ENCODE results near the gene CDHR2.

The CDHR2 gene, protein sequence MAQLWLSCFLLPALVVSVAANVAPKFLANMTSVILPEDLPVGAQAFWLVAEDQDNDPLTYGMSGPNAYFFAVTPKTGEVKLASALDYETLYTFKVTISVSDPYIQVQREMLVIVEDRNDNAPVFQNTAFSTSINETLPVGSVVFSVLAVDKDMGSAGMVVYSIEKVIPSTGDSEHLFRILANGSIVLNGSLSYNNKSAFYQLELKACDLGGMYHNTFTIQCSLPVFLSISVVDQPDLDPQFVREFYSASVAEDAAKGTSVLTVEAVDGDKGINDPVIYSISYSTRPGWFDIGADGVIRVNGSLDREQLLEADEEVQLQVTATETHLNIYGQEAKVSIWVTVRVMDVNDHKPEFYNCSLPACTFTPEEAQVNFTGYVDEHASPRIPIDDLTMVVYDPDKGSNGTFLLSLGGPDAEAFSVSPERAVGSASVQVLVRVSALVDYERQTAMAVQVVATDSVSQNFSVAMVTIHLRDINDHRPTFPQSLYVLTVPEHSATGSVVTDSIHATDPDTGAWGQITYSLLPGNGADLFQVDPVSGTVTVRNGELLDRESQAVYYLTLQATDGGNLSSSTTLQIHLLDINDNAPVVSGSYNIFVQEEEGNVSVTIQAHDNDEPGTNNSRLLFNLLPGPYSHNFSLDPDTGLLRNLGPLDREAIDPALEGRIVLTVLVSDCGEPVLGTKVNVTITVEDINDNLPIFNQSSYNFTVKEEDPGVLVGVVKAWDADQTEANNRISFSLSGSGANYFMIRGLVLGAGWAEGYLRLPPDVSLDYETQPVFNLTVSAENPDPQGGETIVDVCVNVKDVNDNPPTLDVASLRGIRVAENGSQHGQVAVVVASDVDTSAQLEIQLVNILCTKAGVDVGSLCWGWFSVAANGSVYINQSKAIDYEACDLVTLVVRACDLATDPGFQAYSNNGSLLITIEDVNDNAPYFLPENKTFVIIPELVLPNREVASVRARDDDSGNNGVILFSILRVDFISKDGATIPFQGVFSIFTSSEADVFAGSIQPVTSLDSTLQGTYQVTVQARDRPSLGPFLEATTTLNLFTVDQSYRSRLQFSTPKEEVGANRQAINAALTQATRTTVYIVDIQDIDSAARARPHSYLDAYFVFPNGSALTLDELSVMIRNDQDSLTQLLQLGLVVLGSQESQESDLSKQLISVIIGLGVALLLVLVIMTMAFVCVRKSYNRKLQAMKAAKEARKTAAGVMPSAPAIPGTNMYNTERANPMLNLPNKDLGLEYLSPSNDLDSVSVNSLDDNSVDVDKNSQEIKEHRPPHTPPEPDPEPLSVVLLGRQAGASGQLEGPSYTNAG (N-terminal part only)

GRCh38 chr5:176548967-176549444 is at the start of gene CDHR2:
TSS of gene CDHR2 (plus strand) at chr5:176549342. CDS start at chr5:176565353, 16,011 bp downstream.
- Histone ChIP-seq H3K4me3 (ENCODE audit: low read depth, low read length) (no peak within 1 kb of the TSS), H3K27ac (no peak within 1 kb of the TSS), H3K36me3 (no peaks in the 10 kb centered on the region), H3K9me3 (ENCODE audit: severe bottlenecking) (no peaks in the 10 kb centered on the region), H3K27me3 (ENCODE audit: insufficient read depth, low read depth, severe bottlenecking) (no peaks in the 10 kb centered on the region)
- DNase-seq, result no peak
- TF ChIP-seq, protein P1, sequence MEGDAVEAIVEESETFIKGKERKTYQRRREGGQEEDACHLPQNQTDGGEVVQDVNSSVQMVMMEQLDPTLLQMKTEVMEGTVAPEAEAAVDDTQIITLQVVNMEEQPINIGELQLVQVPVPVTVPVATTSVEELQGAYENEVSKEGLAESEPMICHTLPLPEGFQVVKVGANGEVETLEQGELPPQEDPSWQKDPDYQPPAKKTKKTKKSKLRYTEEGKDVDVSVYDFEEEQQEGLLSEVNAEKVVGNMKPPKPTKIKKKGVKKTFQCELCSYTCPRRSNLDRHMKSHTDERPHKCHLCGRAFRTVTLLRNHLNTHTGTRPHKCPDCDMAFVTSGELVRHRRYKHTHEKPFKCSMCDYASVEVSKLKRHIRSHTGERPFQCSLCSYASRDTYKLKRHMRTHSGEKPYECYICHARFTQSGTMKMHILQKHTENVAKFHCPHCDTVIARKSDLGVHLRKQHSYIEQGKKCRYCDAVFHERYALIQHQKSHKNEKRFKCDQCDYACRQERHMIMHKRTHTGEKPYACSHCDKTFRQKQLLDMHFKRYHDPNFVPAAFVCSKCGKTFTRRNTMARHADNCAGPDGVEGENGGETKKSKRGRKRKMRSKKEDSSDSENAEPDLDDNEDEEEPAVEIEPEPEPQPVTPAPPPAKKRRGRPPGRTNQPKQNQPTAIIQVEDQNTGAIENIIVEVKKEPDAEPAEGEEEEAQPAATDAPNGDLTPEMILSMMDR (IDR thresholded peaks at IDR 0.05; ENCODE audit: low read depth, low read length), result no peak

DNA sequence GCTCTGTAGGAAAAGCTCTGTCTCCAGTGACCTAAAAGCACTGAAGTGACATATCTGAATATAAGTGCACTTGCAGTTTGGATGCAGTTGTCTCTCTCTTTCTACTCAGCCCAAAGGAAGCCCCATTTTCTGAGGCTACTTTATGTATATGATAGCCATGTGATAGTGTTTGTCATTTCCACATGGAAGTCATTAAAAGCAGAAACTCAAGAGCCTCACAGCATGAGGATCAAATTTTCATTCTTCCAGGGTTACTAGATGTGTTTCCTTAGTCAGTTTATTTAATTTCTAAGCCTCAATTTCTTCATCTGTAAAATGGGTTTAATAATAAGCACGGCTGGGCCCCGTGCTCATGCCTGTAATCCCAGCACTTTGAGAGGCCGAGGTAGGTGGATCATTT is 48.6 kb upstream of the CDHR2 start:
- Histone ChIP-seq H3K4me3 (ENCODE audit: low read depth, low read length) (no peak overlapping the region), H3K27ac (no peak overlapping the region), H3K36me3 (peaks cover 85% of the 10 kb centered on the region), H3K27me3 (ENCODE audit: insufficient read depth, low read depth, severe bottlenecking) (no peaks in the 10 kb centered on the region), H3K9me3 (ENCODE audit: severe bottlenecking) (no peaks in the 10 kb centered on the region)
- no peak for DNase-seq
- TF ChIP-seq, protein P1 (IDR thresholded peaks at IDR 0.05; ENCODE audit: low read depth, low read length), result no peak

GRCh38 chr5:176501333-176501732 is 47.8 kb upstream of the CDHR2 start:
- Histone ChIP-seq H3K4me3 (ENCODE audit: low read depth, low read length) (no peak overlapping the region), H3K27me3 (ENCODE audit: insufficient read depth, low read depth, severe bottlenecking) (no peaks in the 10 kb centered on the region), H3K9me3 (ENCODE audit: severe bottlenecking) (no peaks in the 10 kb centered on the region), H3K36me3 (peaks cover 80% of the 10 kb centered on the region), H3K27ac (no peak overlapping the region)
- TF ChIP-seq, protein P1 (IDR thresholded peaks at IDR 0.05; ENCODE audit: low read depth, low read length), result no peak
- DNase-seq, result no peak

- no peak overlapping the region for H3K4me3 ChIP-seq (ENCODE audit: low read depth, low read length)
- H3K27ac ChIP-seq, result no peak overlapping the region
- no peak for DNase-seq
- peaks cover 74% of the 10 kb centered on the region for H3K36me3 ChIP-seq
- no peaks in the 10 kb centered on the region for H3K9me3 ChIP-seq (ENCODE audit: severe bottlenecking)
- no peaks in the 10 kb centered on the region for H3K27me3 ChIP-seq (ENCODE audit: insufficient read depth, low read depth, severe bottlenecking)
- TF ChIP-seq, protein P1 (IDR thresholded peaks at IDR 0.05; ENCODE audit: low read depth, low read length), result no peak
Observed at GRCh38 chr5:176503496-176503895, 45.6 kb upstream of the CDHR2 start.

- no peak overlapping the region for H3K27ac ChIP-seq
- peaks cover 43% of the 10 kb centered on the region for H3K36me3 ChIP-seq
- H3K9me3 ChIP-seq (ENCODE audit: severe bottlenecking), result no peaks in the 10 kb centered on the region
- H3K4me3 ChIP-seq (ENCODE audit: low read depth, low read length), result no peak overlapping the region
- TF ChIP-seq, protein P1 (IDR thresholded peaks at IDR 0.05; ENCODE audit: low read depth, low read length), result no peak
- DNase-seq, result no peak
- H3K27me3 ChIP-seq (ENCODE audit: insufficient read depth, low read depth, severe bottlenecking), result no peaks in the 10 kb centered on the region
Observed at GRCh38 chr5:176507911-176508310, 41.2 kb upstream of the CDHR2 start.

Data from WERI-Rb-1 (cell line).